OCI-M1 (cell line): ENCODE results near the gene PDE8A.
A peak's percentile ranks its signal among the peaks of the same experiment; 100 is the strongest.
"Not testable (repeated sequence)": the region's sequence is repeated elsewhere in the genome, so short reads cannot be mapped to it uniquely, and the experiment has no call there.

Experiments used
- DNase-seq: peaks from one replicate; lab custom pipeline; 2025; lab: John Stamatoyannopoulos, UW

Gene PDE8A

DNA sequence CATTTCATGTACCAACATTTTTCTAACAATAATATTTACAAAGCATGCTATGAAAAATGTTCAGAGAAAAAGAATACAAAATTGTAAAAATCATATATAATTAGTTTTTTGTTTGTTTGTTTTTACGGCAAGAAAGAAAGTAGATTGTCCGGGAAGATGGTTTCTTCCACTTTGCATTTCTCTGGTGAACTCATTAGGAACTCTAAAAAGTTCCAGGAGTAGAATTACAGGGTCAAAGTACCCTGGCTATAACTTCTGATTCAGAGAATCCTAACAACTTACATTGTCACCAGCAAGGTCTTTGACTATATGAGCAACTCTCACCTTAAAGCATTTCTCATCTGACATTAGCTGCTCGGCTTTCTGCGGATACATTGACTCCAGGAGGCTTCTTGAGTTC, 196.7 kb downstream of the PDE8A start:
- no peak for DNase-seq

GRCh38 chr15:85179700-85180099, 198.0 kb downstream of the PDE8A start:
- DNase-seq = no peak

GRCh38 chr15:85185350-85185749, 203.7 kb downstream of the PDE8A start:
- not testable (repeated sequence) for DNase-seq

DNA sequence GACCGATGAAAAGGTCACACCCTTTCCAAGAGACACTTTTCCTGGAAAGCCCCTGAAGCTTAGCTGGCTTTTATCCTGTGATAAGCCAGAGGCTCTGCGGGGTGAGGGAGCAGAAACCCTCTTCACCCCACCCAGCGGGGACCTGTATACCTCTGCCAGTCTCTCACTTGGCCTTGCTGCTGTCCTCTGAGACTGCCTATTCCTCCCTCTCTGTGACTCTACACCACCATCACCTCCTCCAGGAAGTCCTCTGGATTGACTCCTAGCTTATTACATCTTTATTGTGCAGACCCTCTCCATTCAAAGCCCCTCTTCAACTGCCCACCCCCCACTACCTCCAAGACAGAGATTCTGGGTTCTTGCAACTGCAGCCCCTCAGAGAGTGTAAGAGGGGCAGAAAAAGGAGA, 206.5 kb downstream of the PDE8A start:
- peak; percentile 13 for DNase-seq
